ENCODE measurements around the gene TMEM218. TPM values are rescaled to one million over a fixed set of nuclear protein-coding genes. Genes with fewer than 3 reads are reported as not detected.

TMEM218 gene
- total and polyA plus RNA-seq, 4 experiments from 2014 or later = 15.1 to 48.1 (median 21.1) TPM

- ChIA-PET POLR2A (ENCODE audit: partially characterized antibody) (no interaction called here), CTCF (ENCODE audit: partially characterized antibody) (interaction anchor here (0.9 kb wide), 1 partner anchor 87 kb away, joined by 3 read pairs; no protein-coding TSS in a partner anchor)
Observed at GRCh38 chr11:125053167-125053566, 58.3 kb downstream of the TMEM218 start.

GRCh38 chr11:125052047-125052446 lies 59.4 kb downstream of the TMEM218 start:
- Histone ChIP-seq H3K9me3 (ENCODE audit: control insufficient read depth in 1 of 2, low read length in 2 of 2) (no peaks in the 10 kb centered on the region), H3K27me3 (ENCODE audit: insufficient read depth, low read length) (no peaks in the 10 kb centered on the region), H3K36me3 (ENCODE audit: insufficient read depth, low read length) (no peaks in the 10 kb centered on the region), H3K27ac (ENCODE audit: low read depth, low read length) (no peak overlapping the region), H3K4me1 (ENCODE audit: insufficient read depth, low read length) (no peaks in the 10 kb centered on the region), H3K4me3 (ENCODE audit: low read length in 2 of 2) (no peak overlapping the region)
- H3K4me3 Mint-ChIP-seq = no peak overlapping the region
- H3K27ac Mint-ChIP-seq = no peak overlapping the region
- ChIA-PET POLR2A (ENCODE audit: partially characterized antibody) (no interaction called here), CTCF (ENCODE audit: partially characterized antibody) (interaction anchor here (0.9 kb wide), 1 partner anchor 88 kb away, joined by 3 read pairs; no protein-coding TSS in a partner anchor)
- H3K4me1 Mint-ChIP-seq = peaks cover 0 to 2% (median 0%) of the 10 kb centered on the region in 4 donors
- no peak for DNase-seq
- H3K36me3 Mint-ChIP-seq = no peaks in the 10 kb centered on the region
- no peaks in the 10 kb centered on the region for H3K27me3 Mint-ChIP-seq
- intact Hi-C loops (cut with micrococcal nuclease) = no loop called here
- H3K9me3 Mint-ChIP-seq = peaks cover 0 to 5% (median 0%) of the 10 kb centered on the region in 8 donors

More at GRCh38 chr11:125053167-125053566, 58.3 kb downstream of the TMEM218 start:
- Histone ChIP-seq H3K27me3 (ENCODE audit: insufficient read depth, low read length) (no peaks in the 10 kb centered on the region), H3K36me3 (ENCODE audit: insufficient read depth, low read length) (no peaks in the 10 kb centered on the region), H3K9me3 (ENCODE audit: control insufficient read depth in 1 of 2, low read length in 2 of 2) (no peaks in the 10 kb centered on the region), H3K27ac (ENCODE audit: low read depth, low read length) (no peak overlapping the region), H3K4me3 (ENCODE audit: low read length in 2 of 2) (no peak overlapping the region), H3K4me1 (ENCODE audit: insufficient read depth, low read length) (no peaks in the 10 kb centered on the region)
- DNase-seq = no peak
- no peak overlapping the region for H3K4me3 Mint-ChIP-seq
- H3K4me1 Mint-ChIP-seq = peaks cover 0 to 2% (median 0%) of the 10 kb centered on the region in 4 donors
- no peaks in the 10 kb centered on the region for H3K36me3 Mint-ChIP-seq
- intact Hi-C loops (cut with micrococcal nuclease) = no loop called here
- H3K27ac Mint-ChIP-seq = no peak overlapping the region
- no peaks in the 10 kb centered on the region for H3K27me3 Mint-ChIP-seq
- H3K9me3 Mint-ChIP-seq = peaks cover 0 to 5% (median 0%) of the 10 kb centered on the region in 8 donors

- POLR2A ChIA-PET (ENCODE audit: partially characterized antibody) = no interaction called here
- no peaks in the 10 kb centered on the region for H3K27me3 ChIP-seq (ENCODE audit: insufficient read depth, low read length)
- H3K4me1 Mint-ChIP-seq = peaks cover 0 to 2% (median 0%) of the 10 kb centered on the region in 4 donors
- H3K36me3 ChIP-seq (ENCODE audit: insufficient read depth, low read length) = no peaks in the 10 kb centered on the region
- CTCF ChIA-PET (ENCODE audit: partially characterized antibody) = no interaction called here
- no peak overlapping the region for H3K4me3 ChIP-seq (ENCODE audit: low read length in 2 of 2)
- no peak for DNase-seq
- intact Hi-C loops (cut with micrococcal nuclease) = no loop called here
- H3K9me3 ChIP-seq (ENCODE audit: control insufficient read depth in 1 of 2, low read length in 2 of 2) = peaks cover 0 to 3% of the 10 kb centered on the region in 2 donors
- no peaks in the 10 kb centered on the region for H3K36me3 Mint-ChIP-seq
- H3K9me3 Mint-ChIP-seq = peaks cover 0 to 9% (median 3%) of the 10 kb centered on the region in 8 donors
- H3K27me3 Mint-ChIP-seq = no peaks in the 10 kb centered on the region
- no peak overlapping the region for H3K4me3 Mint-ChIP-seq
- no peak overlapping the region for H3K27ac ChIP-seq (ENCODE audit: low read depth, low read length)
- no peaks in the 10 kb centered on the region for H3K4me1 ChIP-seq (ENCODE audit: insufficient read depth, low read length)
- H3K27ac Mint-ChIP-seq = no peak overlapping the region
Observed at GRCh38 chr11:125049164-125049792, 62.1 kb downstream of the TMEM218 start.

Other genes starting within 250 kb of the TMEM218 start
- 10 to 100 TPM; 16.2 to 18.1 TPM for gene ROBO3, start 246.2 kb downstream of the TMEM218 start, total RNA-seq
- 1 to 10 TPM in 1 of 2 donors, under 1 TPM in 1; 0.70 to 2.0 TPM for gene ROBO3, start 246.2 kb downstream of the TMEM218 start, polyA plus RNA-seq
- gene ROBO4, start 213.8 kb downstream of the TMEM218 start, total RNA-seq = not detected
- not detected for gene ROBO4, start 213.8 kb downstream of the TMEM218 start, polyA plus RNA-seq
- not detected for gene HEPN1, start 192.4 kb downstream of the TMEM218 start, total RNA-seq
- gene HEPN1, start 192.4 kb downstream of the TMEM218 start, polyA plus RNA-seq = not detected
- not detected for gene HEPACAM, start 175.6 kb downstream of the TMEM218 start, total RNA-seq
- gene HEPACAM, start 175.6 kb downstream of the TMEM218 start, polyA plus RNA-seq = not detected
- gene CCDC15, start 157.4 kb downstream of the TMEM218 start, total RNA-seq = 1 to 10 TPM; 2.6 to 2.7 TPM
- gene CCDC15, start 157.4 kb downstream of the TMEM218 start, polyA plus RNA-seq = 1 to 10 TPM in 1 of 2 donors, under 1 TPM in 1; 0.48 to 1.7 TPM
- gene SLC37A2, start 48.3 kb downstream of the TMEM218 start, total RNA-seq = 1 to 10 TPM; 3.8 to 4.8 TPM
- not detected for gene SLC37A2, start 48.3 kb downstream of the TMEM218 start, polyA plus RNA-seq
- not detected for gene PKNOX2, start 53.1 kb upstream of the TMEM218 start, total RNA-seq
- gene PKNOX2, start 53.1 kb upstream of the TMEM218 start, polyA plus RNA-seq = not detected